ENCODE data around the gene SLX9.
"Not testable (repeated sequence)": the region's sequence is repeated elsewhere in the genome, so short reads cannot be mapped to it uniquely, and the experiment has no call there.

The SLX9 gene

DNA sequence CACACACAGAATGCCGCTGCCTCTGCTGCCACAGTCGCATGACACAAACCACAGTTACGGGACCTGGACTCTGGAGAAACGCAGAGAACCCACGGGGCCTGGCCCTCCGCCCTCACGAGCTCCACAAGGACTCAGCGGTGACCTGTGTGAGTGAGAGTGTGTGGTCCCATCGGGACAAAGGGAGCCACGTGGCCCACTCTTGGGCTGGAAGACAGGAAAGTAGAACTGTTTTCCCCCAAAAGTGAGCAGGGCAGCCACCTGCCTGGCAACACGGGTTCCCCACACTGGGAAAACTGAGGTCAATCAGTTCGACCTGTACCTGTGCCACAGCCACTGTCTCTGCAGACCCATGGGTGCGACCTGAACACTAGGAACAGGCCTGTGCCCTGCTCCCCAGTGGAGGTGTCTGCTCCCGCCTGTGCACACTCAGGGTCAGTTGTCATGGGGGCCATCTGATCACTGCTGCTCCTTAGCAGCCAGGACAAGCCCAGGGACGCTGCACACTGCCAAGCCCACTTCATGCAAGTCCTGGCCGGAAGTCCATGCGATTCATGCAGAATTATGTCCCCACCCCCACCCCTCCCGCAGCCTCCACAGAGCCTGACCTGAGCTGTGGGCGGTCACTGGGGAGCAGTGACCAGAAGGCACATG is 80.2 kb downstream of the SLX9 start:
- DNase-seq, result no peak

GRCh38 chr21:45020629-45021427 is 81.0 kb downstream of the SLX9 start:
- DNase-seq, result no peak

- DNase-seq, result no peak
These were observed 81.9 kb downstream of the SLX9 start for GRCh38 chr21:45021428-45022347.

- no peak for DNase-seq
These were observed 82.5 kb downstream of the SLX9 start for GRCh38 chr21:45022348-45022675.

- DNase-seq, result no peak
These were observed 82.9 kb downstream of the SLX9 start for GRCh38 chr21:45022736-45023135.

GRCh38 chr21:45024516-45024915 is 84.7 kb downstream of the SLX9 start:
- not testable (repeated sequence) for DNase-seq

DNA sequence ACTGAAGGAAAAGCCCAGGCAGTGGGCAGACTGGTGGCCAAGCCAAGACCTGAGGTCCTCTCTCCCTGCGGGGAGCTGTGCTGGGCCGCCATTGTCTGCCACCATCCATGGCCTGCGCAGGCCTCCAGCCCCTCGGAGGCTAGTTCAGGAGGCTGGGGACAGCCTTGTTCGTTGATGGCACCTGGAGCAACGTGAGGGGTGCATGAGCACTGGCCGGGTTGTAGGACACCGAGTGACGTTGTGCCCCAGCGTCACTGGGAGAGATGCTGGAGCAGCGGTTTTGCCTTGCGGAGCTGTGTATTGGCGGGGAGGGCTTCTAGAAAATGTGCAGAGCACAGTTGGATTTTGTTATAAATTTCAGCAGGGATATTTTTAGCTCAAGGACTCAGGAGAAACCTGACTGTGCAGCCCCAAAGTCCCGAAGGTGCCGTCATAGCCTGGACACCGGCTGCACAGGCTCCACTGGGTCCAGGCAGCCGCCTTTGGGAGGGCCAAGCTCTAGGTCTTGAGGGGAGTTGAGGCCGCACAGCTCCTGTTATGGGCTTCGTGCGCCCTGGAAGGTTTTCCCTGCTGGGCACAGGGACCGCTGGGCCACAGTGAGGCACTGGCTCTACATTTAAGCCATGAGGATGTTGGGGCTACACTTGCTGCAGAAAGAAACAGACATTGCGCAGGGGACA is 86.4 kb downstream of the SLX9 start:
- no peak for DNase-seq
